Endothelial cell of umbilical vein (primary cell): ENCODE results near the gene TM6SF1.

Experiments used
- POLR2A ChIP-seq: IDR thresholded peaks from 2 replicates; pipeline ENCODE4 v1.6.1; 2012; ENCODE audit warnings: low read depth, mild to moderate bottlenecking, control low read depth, low read length
- POLR2AphosphoS5 ChIP-seq: IDR thresholded peaks from 2 replicates; pipeline ENCODE4 v1.6.1; 2012; ENCODE audit warnings: low read depth, mild to moderate bottlenecking, control low read depth, low read length, moderate library complexity; ENCODE audit not compliant: insufficient read depth

- TF ChIP-seq POLR2AphosphoS5, result no peak
- no peak for TF ChIP-seq POLR2A
These were observed 24.6 kb upstream of the TM6SF1 start for GRCh38 chr15:83082730-83083386.
